ENCODE measurements around the gene TLR4.
A peak's percentile ranks its signal among the peaks of the same experiment; 100 is the strongest.

Gene TLR4

GRCh38 chr9:117744856-117745389 lies 40.7 kb downstream of the TLR4 start:
- H3K27ac Mint-ChIP-seq = peak overlapping the region; percentile 81
- no peaks in the 10 kb centered on the region for H3K9me3 Mint-ChIP-seq

GRCh38 chr9:117745598-117745997 lies 41.4 kb downstream of the TLR4 start:
- H3K36me3 Mint-ChIP-seq = peaks cover 4% of the 10 kb centered on the region
- CTCF ChIA-PET = no interaction called here
- peak overlapping the region; percentile 81 for H3K27ac Mint-ChIP-seq
- H3K4me3 Mint-ChIP-seq = peak overlapping the region; percentile 65
- H3K27me3 Mint-ChIP-seq = peaks cover 58% of the 10 kb centered on the region
- no peaks in the 10 kb centered on the region for H3K9me3 Mint-ChIP-seq
- no peak for DNase-seq
- H3K4me1 Mint-ChIP-seq = peaks cover 21% of the 10 kb centered on the region

More at GRCh38 chr9:117744856-117745389, 40.7 kb downstream of the TLR4 start:
- Mint-ChIP-seq H3K36me3 (peaks cover 4% of the 10 kb centered on the region), H3K4me3 (peak overlapping the region; percentile 65), H3K27me3 (peaks cover 51% of the 10 kb centered on the region), H3K4me1 (peaks cover 21% of the 10 kb centered on the region)
- CTCF ChIA-PET = no interaction called here
- DNase-seq = no peak

GRCh38 chr9:117746263-117746662 lies 42.1 kb downstream of the TLR4 start:
- peaks cover 21% of the 10 kb centered on the region for H3K4me1 Mint-ChIP-seq
- H3K36me3 Mint-ChIP-seq = peaks cover 4% of the 10 kb centered on the region
- H3K4me3 Mint-ChIP-seq = no peak overlapping the region
- CTCF ChIA-PET = no interaction called here
- peaks cover 56% of the 10 kb centered on the region for H3K27me3 Mint-ChIP-seq
- no peaks in the 10 kb centered on the region for H3K9me3 Mint-ChIP-seq
- H3K27ac Mint-ChIP-seq = no peak overlapping the region
- DNase-seq = no peak

- H3K4me3 Mint-ChIP-seq = no peak overlapping the region
- peaks cover 20% of the 10 kb centered on the region for H3K4me1 Mint-ChIP-seq
- peaks cover 1% of the 10 kb centered on the region for H3K9me3 Mint-ChIP-seq
- peaks cover 3% of the 10 kb centered on the region for H3K36me3 Mint-ChIP-seq
- no peak overlapping the region for H3K27ac Mint-ChIP-seq
- H3K27me3 Mint-ChIP-seq = peaks cover 53% of the 10 kb centered on the region
- no peak for DNase-seq
- CTCF ChIA-PET = no interaction called here
Observed at GRCh38 chr9:117747386-117747970, 43.3 kb downstream of the TLR4 start.

- Mint-ChIP-seq H3K27me3 (peaks cover 56% of the 10 kb centered on the region), H3K4me3 (no peak overlapping the region), H3K9me3 (peaks cover 1% of the 10 kb centered on the region), H3K27ac (no peak overlapping the region), H3K36me3 (peaks cover 1% of the 10 kb centered on the region), H3K4me1 (peaks cover 3% of the 10 kb centered on the region)
- CTCF ChIA-PET = no interaction called here
- DNase-seq = no peak
Observed at GRCh38 chr9:117750401-117750800, 46.2 kb downstream of the TLR4 start.

- H3K36me3 Mint-ChIP-seq = peaks cover 1% of the 10 kb centered on the region
- peaks cover 52% of the 10 kb centered on the region for H3K27me3 Mint-ChIP-seq
- H3K4me3 Mint-ChIP-seq = no peak overlapping the region
- H3K9me3 Mint-ChIP-seq = peaks cover 1% of the 10 kb centered on the region
- H3K27ac Mint-ChIP-seq = no peak overlapping the region
- no peak for DNase-seq
- no peaks in the 10 kb centered on the region for H3K4me1 Mint-ChIP-seq
- CTCF ChIA-PET = no interaction called here
Observed at GRCh38 chr9:117752894-117753293, 48.7 kb downstream of the TLR4 start.

GRCh38 chr9:117757561-117758190 lies 53.5 kb downstream of the TLR4 start:
- Mint-ChIP-seq H3K27me3 (peaks cover 31% of the 10 kb centered on the region), H3K27ac (no peak overlapping the region), H3K9me3 (no peaks in the 10 kb centered on the region), H3K36me3 (no peaks in the 10 kb centered on the region), H3K4me1 (no peaks in the 10 kb centered on the region), H3K4me3 (no peak overlapping the region)
- DNase-seq = no peak
- CTCF ChIA-PET = no interaction called here

- Mint-ChIP-seq H3K27ac (no peak overlapping the region), H3K4me1 (no peaks in the 10 kb centered on the region), H3K36me3 (no peaks in the 10 kb centered on the region), H3K4me3 (no peak overlapping the region), H3K9me3 (no peaks in the 10 kb centered on the region), H3K27me3 (peaks cover 23% of the 10 kb centered on the region)
- no peak for DNase-seq
- CTCF ChIA-PET = no interaction called here
Observed at GRCh38 chr9:117763314-117763713, 59.1 kb downstream of the TLR4 start.

- H3K9me3 Mint-ChIP-seq = no peaks in the 10 kb centered on the region
- no peak overlapping the region for H3K27ac Mint-ChIP-seq
- H3K27me3 Mint-ChIP-seq = peaks cover 33% of the 10 kb centered on the region
- no peaks in the 10 kb centered on the region for H3K4me1 Mint-ChIP-seq
- CTCF ChIA-PET = no interaction called here
- no peaks in the 10 kb centered on the region for H3K36me3 Mint-ChIP-seq
- no peak overlapping the region for H3K4me3 Mint-ChIP-seq
- DNase-seq = no peak
Observed at GRCh38 chr9:117768750-117769395, 64.7 kb downstream of the TLR4 start.

GRCh38 chr9:117771136-117771535 lies 66.9 kb downstream of the TLR4 start:
- H3K4me3 Mint-ChIP-seq = no peak overlapping the region
- H3K9me3 Mint-ChIP-seq = no peaks in the 10 kb centered on the region
- DNase-seq = no peak
- no peak overlapping the region for H3K27ac Mint-ChIP-seq
- H3K4me1 Mint-ChIP-seq = no peaks in the 10 kb centered on the region
- peaks cover 45% of the 10 kb centered on the region for H3K27me3 Mint-ChIP-seq
- H3K36me3 Mint-ChIP-seq = no peaks in the 10 kb centered on the region
- CTCF ChIA-PET = no interaction called here

- H3K27ac Mint-ChIP-seq = no peak overlapping the region
- peaks cover 53% of the 10 kb centered on the region for H3K27me3 Mint-ChIP-seq
- H3K9me3 Mint-ChIP-seq = no peaks in the 10 kb centered on the region
- no peak overlapping the region for H3K4me3 Mint-ChIP-seq
- H3K4me1 Mint-ChIP-seq = peaks cover 7% of the 10 kb centered on the region
- CTCF ChIA-PET = no interaction called here
- no peaks in the 10 kb centered on the region for H3K36me3 Mint-ChIP-seq
- DNase-seq = no peak
Observed at GRCh38 chr9:117772960-117773359, 68.8 kb downstream of the TLR4 start.

Measured in activated naive CD4-positive, alpha-beta T cell treated with anti-CD3 and anti-CD28 coated beads, Interleukin-2, amount 10 ng/mL, durations not matched to agents 7 days and 5 days (primary cell).